Measurements from ENCODE around the gene SPDYE6. TPM values are rescaled to one million over a fixed set of nuclear protein-coding genes. Genes with fewer than 3 reads are reported as not detected.
"Not testable (repeated sequence)": the region's sequence is repeated elsewhere in the genome, so short reads cannot be mapped to it uniquely, and the experiment has no call there.

Gene SPDYE6
- total and polyA plus RNA-seq, 4 donors, result 2.4 TPM; not detected in 3

DNA sequence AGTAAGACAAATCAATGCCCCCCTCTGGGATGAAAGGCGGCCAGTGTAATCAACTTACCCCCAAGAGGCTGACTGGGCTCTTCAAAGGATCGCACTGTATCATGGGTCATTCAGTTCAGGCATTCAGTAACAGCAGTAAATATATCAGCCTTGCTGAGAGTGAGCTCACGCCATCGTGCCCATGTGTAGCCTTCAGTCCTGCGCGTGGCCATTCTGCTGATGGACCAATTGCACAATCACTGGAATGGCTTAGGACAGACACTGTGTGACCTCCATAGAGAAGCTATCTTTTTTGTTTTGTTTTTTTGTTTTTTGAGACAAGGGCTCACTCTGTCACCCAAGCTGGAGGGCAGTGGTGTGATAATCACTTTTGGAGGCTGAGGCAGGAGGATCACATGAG lies 30.8 kb upstream of the SPDYE6 start:
- H3K27me3 ChIP-seq (ENCODE audit: control insufficient read depth in 4 of 4, insufficient read depth in 4 of 4, low read length in 3 of 4), result no peaks in the 10 kb centered on the region
- TF ChIP-seq, protein P1, sequence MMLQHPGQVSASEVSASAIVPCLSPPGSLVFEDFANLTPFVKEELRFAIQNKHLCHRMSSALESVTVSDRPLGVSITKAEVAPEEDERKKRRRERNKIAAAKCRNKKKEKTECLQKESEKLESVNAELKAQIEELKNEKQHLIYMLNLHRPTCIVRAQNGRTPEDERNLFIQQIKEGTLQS (IDR thresholded peaks at IDR 0.05), result no peak
- TF ChIP-seq JUND (IDR thresholded peaks at IDR 0.05), result no peak
- H3K4me1 ChIP-seq (ENCODE audit: control insufficient read depth in 4 of 4, insufficient read depth in 4 of 4, low read length in 3 of 4), result no peaks in the 10 kb centered on the region
- no peak overlapping the region for H3K27ac ChIP-seq (ENCODE audit: low read depth in 1 of 2, low read length in 2 of 2)
- no peaks in the 10 kb centered on the region for H3K9me3 ChIP-seq (ENCODE audit: control insufficient read depth in 4 of 4, low read length in 3 of 4)
- no peak overlapping the region for H3K9ac ChIP-seq (ENCODE audit: low read depth in 1 of 2, low read length in 2 of 2)
- DNase-seq (ENCODE audit: low spot score), result no peak
- 88% methylated on average over 6 of the region's 6 CpGs for WGBS
- peaks cover 0 to 2% (median under 1%) of the 10 kb centered on the region in 4 donors for H3K36me3 ChIP-seq (ENCODE audit: control insufficient read depth in 4 of 4, insufficient read depth in 3 of 4, low read depth in 1 of 4, low read length in 3 of 4)
- no peak overlapping the region for H3K4me3 ChIP-seq (ENCODE audit: low read depth in 1 of 3, low read length in 3 of 3)

DNA sequence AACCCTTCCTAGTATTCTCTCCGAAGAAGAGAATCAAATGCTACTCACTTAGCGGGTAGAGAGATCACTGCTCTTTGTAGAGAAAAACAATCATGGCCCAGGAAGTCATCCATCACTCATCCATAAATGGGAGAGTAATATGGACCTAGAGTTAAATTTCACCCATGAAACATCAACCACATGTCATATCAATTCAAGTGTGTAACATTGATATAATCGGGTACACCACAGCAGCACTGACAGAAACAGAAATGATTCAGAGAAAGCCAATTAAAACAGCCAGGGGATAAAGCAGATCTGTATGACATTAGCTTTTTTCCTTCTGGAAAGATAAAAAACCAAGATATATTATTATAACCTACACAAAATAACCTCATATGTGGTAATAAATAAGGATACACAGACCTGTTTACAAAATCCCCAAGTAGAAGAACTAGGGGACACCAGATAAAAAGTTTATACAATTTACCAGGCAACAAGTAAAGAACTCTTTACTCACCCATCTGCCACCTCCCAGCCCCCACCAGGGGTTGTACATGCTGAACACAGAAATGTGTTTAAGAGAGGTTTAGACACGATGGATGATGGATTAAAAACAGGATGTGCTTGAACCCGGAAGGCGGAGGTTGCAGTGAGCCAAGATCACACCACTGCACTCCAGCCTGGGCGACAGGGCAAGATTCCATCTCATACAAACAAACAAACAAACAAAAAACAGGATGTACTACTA lies 25.6 kb upstream of the SPDYE6 start:
- H3K9ac ChIP-seq (ENCODE audit: low read depth in 1 of 2, low read length in 2 of 2); H3K4me3 ChIP-seq (ENCODE audit: low read depth in 1 of 3, low read length in 3 of 3); DNase-seq (ENCODE audit: low spot score); H3K9me3 ChIP-seq (ENCODE audit: control insufficient read depth in 4 of 4, low read length in 3 of 4); H3K4me1 ChIP-seq (ENCODE audit: control insufficient read depth in 4 of 4, insufficient read depth in 4 of 4, low read length in 3 of 4); H3K27ac ChIP-seq (ENCODE audit: low read depth in 1 of 2, low read length in 2 of 2); H3K27me3 ChIP-seq (ENCODE audit: control insufficient read depth in 4 of 4, insufficient read depth in 4 of 4, low read length in 3 of 4): not testable (repeated sequence)
- H3K36me3 ChIP-seq (ENCODE audit: control insufficient read depth in 4 of 4, insufficient read depth in 3 of 4, low read depth in 1 of 4, low read length in 3 of 4), result peaks cover 7 to 23% (median 16%) of the 10 kb centered on the region in 4 donors
- WGBS, result 89% methylated on average over 6 of the region's 7 CpGs

DNA sequence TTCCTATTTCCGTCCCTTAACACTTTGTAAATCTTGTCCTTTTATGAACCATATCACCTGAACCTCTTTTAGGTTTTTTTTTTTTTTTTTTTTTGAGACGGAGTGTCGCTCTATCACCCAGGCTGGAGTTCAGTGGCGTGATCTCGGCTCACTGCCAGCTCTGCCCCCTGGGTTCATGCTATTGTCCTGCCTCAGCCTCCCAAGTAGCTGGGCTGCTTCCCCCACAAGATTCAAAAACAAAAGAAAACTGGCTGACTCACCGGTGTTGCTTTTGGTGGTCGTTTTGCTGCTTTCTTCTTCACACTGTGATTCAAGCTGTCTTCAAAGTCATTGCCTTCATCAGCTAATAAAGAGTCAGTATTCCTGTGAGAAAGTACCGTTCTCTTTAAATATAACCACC lies 24.6 kb upstream of the SPDYE6 start:
- H3K9ac ChIP-seq (ENCODE audit: low read depth in 1 of 2, low read length in 2 of 2); H3K27me3 ChIP-seq (ENCODE audit: control insufficient read depth in 4 of 4, insufficient read depth in 4 of 4, low read length in 3 of 4); H3K4me3 ChIP-seq (ENCODE audit: low read depth in 1 of 3, low read length in 3 of 3); DNase-seq (ENCODE audit: low spot score); H3K27ac ChIP-seq (ENCODE audit: low read depth in 1 of 2, low read length in 2 of 2); H3K4me1 ChIP-seq (ENCODE audit: control insufficient read depth in 4 of 4, insufficient read depth in 4 of 4, low read length in 3 of 4); H3K9me3 ChIP-seq (ENCODE audit: control insufficient read depth in 4 of 4, low read length in 3 of 4): not testable (repeated sequence)
- H3K36me3 ChIP-seq (ENCODE audit: control insufficient read depth in 4 of 4, insufficient read depth in 3 of 4, low read depth in 1 of 4, low read length in 3 of 4), result peaks cover 5 to 23% (median 16%) of the 10 kb centered on the region in 4 donors
- WGBS, result 89% methylated on average over 8 of the region's 8 CpGs

DNA sequence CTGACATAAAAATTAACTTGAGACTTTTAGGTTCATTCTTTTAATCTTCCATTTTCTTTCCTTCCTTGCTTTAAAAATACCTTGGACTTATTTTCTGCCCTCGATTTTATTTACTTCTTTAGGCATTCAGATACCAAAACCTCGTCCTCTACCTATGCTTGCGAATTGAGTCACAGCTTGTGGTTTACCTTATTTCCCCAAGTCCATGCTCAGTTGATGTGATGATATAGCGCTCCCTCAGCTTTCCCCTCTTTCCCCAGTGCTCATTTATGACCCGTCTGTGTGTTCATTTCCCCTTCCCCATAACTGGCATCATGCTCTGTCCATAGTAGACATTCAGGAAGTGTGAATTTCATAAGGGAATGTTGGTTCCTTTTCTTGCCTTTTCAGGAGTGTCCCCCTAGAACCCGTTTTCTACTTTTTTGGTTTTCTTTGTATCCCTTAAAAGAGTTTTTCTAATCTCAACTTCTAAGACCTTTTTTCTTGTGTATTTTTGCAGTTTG lies 20.8 kb upstream of the SPDYE6 start:
- Histone ChIP-seq H3K9ac (ENCODE audit: low read depth in 1 of 2, low read length in 2 of 2) (no peak overlapping the region), H3K4me3 (ENCODE audit: low read depth in 1 of 3, low read length in 3 of 3) (no peak overlapping the region), H3K27me3 (ENCODE audit: control insufficient read depth in 4 of 4, insufficient read depth in 4 of 4, low read length in 3 of 4) (no peaks in the 10 kb centered on the region), H3K27ac (ENCODE audit: low read depth in 1 of 2, low read length in 2 of 2) (no peak overlapping the region), H3K36me3 (ENCODE audit: control insufficient read depth in 4 of 4, insufficient read depth in 3 of 4, low read depth in 1 of 4, low read length in 3 of 4) (peaks cover 5 to 23% (median 16%) of the 10 kb centered on the region in 4 donors), H3K9me3 (ENCODE audit: control insufficient read depth in 4 of 4, low read length in 3 of 4) (no peaks in the 10 kb centered on the region), H3K4me1 (ENCODE audit: control insufficient read depth in 4 of 4, insufficient read depth in 4 of 4, low read length in 3 of 4) (no peaks in the 10 kb centered on the region)
- no peak for DNase-seq (ENCODE audit: low spot score)
- WGBS, result 83% methylated on average over 6 of the region's 6 CpGs
- TF ChIP-seq RXRA (IDR thresholded peaks at IDR 0.05) (no peak), FOXA2 (IDR thresholded peaks at IDR 0.05) (no peak), JUND (IDR thresholded peaks at IDR 0.05) (no peak), GABPA (IDR thresholded peaks at IDR 0.05 in 1 of 2, conservative IDR thresholded peaks at IDR 0.05 in 1 of 2) (no peak), EGR1 (IDR thresholded peaks at IDR 0.05; ENCODE audit: low read depth in 2 of 2) (no peak), RAD21 (IDR thresholded peaks at IDR 0.05) (no peak), FOXA1 (IDR thresholded peaks at IDR 0.05) (no peak), SP1 (IDR thresholded peaks at IDR 0.05) (no peak), HNF4A (conservative IDR thresholded peaks at IDR 0.05) (no peak)
- TF ChIP-seq, protein P1 (IDR thresholded peaks at IDR 0.05), result no peak
- TF ChIP-seq, protein P2, sequence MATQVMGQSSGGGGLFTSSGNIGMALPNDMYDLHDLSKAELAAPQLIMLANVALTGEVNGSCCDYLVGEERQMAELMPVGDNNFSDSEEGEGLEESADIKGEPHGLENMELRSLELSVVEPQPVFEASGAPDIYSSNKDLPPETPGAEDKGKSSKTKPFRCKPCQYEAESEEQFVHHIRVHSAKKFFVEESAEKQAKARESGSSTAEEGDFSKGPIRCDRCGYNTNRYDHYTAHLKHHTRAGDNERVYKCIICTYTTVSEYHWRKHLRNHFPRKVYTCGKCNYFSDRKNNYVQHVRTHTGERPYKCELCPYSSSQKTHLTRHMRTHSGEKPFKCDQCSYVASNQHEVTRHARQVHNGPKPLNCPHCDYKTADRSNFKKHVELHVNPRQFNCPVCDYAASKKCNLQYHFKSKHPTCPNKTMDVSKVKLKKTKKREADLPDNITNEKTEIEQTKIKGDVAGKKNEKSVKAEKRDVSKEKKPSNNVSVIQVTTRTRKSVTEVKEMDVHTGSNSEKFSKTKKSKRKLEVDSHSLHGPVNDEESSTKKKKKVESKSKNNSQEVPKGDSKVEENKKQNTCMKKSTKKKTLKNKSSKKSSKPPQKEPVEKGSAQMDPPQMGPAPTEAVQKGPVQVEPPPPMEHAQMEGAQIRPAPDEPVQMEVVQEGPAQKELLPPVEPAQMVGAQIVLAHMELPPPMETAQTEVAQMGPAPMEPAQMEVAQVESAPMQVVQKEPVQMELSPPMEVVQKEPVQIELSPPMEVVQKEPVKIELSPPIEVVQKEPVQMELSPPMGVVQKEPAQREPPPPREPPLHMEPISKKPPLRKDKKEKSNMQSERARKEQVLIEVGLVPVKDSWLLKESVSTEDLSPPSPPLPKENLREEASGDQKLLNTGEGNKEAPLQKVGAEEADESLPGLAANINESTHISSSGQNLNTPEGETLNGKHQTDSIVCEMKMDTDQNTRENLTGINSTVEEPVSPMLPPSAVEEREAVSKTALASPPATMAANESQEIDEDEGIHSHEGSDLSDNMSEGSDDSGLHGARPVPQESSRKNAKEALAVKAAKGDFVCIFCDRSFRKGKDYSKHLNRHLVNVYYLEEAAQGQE (IDR thresholded peaks at IDR 0.05), result no peak
- TF ChIP-seq, protein P3, sequence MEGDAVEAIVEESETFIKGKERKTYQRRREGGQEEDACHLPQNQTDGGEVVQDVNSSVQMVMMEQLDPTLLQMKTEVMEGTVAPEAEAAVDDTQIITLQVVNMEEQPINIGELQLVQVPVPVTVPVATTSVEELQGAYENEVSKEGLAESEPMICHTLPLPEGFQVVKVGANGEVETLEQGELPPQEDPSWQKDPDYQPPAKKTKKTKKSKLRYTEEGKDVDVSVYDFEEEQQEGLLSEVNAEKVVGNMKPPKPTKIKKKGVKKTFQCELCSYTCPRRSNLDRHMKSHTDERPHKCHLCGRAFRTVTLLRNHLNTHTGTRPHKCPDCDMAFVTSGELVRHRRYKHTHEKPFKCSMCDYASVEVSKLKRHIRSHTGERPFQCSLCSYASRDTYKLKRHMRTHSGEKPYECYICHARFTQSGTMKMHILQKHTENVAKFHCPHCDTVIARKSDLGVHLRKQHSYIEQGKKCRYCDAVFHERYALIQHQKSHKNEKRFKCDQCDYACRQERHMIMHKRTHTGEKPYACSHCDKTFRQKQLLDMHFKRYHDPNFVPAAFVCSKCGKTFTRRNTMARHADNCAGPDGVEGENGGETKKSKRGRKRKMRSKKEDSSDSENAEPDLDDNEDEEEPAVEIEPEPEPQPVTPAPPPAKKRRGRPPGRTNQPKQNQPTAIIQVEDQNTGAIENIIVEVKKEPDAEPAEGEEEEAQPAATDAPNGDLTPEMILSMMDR (IDR thresholded peaks at IDR 0.05; ENCODE audit: low read depth, low read length, missing input control), result no peak
- TF ChIP-seq, protein P4, sequence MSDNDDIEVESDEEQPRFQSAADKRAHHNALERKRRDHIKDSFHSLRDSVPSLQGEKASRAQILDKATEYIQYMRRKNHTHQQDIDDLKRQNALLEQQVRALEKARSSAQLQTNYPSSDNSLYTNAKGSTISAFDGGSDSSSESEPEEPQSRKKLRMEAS (IDR thresholded peaks at IDR 0.05), result no peak
- TF ChIP-seq, protein P5, sequence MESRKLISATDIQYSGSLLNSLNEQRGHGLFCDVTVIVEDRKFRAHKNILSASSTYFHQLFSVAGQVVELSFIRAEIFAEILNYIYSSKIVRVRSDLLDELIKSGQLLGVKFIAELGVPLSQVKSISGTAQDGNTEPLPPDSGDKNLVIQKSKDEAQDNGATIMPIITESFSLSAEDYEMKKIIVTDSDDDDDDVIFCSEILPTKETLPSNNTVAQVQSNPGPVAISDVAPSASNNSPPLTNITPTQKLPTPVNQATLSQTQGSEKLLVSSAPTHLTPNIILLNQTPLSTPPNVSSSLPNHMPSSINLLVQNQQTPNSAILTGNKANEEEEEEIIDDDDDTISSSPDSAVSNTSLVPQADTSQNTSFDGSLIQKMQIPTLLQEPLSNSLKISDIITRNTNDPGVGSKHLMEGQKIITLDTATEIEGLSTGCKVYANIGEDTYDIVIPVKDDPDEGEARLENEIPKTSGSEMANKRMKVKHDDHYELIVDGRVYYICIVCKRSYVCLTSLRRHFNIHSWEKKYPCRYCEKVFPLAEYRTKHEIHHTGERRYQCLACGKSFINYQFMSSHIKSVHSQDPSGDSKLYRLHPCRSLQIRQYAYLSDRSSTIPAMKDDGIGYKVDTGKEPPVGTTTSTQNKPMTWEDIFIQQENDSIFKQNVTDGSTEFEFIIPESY (IDR thresholded peaks at IDR 0.05), result no peak
